HG03571 (cell line): ENCODE measurements around the gene RHEBL1.

Experiments used
- ATAC-seq: cut with Tn5 transposase; IDR thresholded peaks from one replicate; pipeline ENCODE4 v1.9.1; 2021; ENCODE audit not compliant: unreplicated experiment

Gene RHEBL1

GRCh38 chr12:49038291-49038955, 31.4 kb downstream of the RHEBL1 start:
- no peak for ATAC-seq

DNA sequence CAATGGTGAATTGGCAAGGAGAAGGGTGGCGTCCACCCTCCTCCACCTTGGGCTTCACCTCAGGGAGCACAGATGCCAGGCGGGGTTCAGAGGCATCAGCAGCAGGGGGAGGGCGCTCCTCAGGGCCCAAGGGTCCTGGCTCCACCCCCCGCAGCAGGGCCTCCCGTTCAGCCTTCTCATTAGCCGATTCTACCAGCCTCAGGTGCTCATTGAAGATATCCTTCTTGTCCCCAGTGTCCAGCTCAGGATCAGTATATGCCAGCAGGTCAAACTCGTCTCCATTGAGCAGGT, 31.9 kb downstream of the RHEBL1 start:
- no peak for ATAC-seq

DNA sequence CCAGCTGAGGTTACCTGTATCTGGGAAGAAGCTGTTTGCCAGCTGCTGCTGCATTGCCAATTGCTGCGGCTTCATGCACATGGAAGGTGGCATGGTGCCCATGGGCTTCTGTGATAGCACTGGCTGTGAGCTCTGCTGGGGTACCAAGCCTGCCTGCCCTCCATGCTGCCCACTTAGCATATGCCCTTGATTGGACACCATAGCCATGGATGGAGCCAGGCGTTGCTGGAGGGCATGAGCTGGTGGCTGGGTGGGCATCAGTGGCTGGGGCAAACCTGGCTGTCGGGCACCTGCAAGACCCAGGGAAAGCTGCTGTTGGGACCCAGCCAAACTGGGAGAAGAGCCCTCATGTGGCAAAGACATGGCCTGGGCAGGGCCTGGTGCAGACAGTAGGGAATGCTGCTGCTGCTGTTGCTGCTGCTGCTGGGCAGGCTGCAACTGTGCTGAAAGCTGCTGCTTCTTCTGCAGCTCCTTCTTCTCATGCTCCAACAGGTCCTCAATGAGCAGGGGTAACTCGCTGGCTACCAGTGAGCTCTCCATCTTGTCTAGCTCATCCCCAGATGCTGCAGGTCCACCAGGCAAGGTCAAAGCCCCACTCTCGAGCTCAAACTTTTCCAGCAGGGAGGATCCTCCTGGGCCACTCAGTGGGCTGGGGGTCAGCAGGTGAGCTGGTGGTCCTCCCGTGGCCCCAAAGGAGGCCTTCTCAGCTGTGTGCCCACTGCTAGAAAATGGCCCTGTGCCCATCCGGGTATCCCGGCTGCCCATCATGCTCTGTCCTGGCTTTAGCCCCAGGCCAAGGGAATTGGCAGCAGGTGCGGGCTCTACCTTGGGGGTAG, 32.5 kb downstream of the RHEBL1 start:
- no peak for ATAC-seq

DNA sequence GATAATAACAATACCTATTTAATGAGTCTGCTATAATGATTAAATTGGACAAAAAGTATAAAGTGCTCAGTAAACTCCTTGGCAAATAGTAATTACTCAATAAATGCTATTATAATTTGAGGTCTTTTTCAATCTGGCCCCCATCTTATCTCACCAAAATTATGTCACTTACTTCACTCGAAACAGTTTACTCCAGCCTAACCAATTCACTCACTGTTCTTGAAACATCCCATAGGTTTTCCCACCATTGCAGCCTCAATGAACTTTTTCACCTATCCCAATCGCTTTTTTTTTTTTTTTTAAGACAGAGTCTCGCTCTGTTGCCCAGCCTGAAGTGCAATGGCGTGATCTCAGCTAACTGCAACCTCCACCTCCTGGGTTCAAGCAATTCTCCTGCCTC, 33.8 kb downstream of the RHEBL1 start:
- no peak for ATAC-seq

GRCh38 chr12:49034286-49034622, 35.5 kb downstream of the RHEBL1 start:
- no peak for ATAC-seq

DNA sequence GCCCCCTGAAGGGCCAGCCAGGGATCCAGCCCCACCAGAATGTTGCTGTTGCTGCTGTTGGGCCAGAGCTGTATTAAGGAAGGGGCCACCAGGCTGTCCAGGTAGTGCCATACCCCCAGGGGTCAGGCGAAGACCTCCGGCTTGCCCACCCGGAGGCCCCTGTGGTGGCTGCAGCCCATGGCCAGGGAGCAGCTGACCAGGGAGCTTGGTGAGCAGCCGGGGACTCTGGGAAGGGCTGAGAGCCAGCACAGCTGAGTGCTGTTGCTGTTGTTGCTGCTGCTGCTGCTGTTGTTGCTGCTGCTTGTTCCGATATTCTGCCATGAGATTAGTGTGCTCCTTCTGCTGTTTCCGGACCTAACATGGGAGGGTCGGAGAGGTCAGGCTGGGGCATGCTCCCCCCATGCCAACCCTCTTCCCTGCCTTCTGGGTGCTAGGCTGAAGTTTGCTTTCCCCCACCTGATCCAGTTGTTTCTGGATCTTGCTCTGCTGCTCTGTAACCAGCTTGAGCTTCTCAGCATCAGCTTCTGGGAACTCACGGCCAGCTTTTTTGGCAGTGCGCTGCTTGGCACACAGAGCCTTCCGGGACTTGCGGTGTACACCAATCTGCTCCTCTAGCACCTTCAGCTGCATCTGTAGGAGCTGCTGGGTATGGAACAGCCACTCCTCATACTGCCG, 36.0 kb downstream of the RHEBL1 start:
- no peak for ATAC-seq

GRCh38 chr12:49032679-49033447, 36.9 kb downstream of the RHEBL1 start:
- no peak for ATAC-seq

- no peak for ATAC-seq
Observed at GRCh38 chr12:49032276-49032675, 37.5 kb downstream of the RHEBL1 start.

- ATAC-seq: no peak
Observed at GRCh38 chr12:49031573-49032161, 38.1 kb downstream of the RHEBL1 start.

GRCh38 chr12:49030714-49031572, 38.8 kb downstream of the RHEBL1 start:
- ATAC-seq: no peak

GRCh38 chr12:49030119-49030518, 39.7 kb downstream of the RHEBL1 start:
- no peak for ATAC-seq

GRCh38 chr12:49028666-49029275, 41.0 kb downstream of the RHEBL1 start:
- ATAC-seq: no peak

DNA sequence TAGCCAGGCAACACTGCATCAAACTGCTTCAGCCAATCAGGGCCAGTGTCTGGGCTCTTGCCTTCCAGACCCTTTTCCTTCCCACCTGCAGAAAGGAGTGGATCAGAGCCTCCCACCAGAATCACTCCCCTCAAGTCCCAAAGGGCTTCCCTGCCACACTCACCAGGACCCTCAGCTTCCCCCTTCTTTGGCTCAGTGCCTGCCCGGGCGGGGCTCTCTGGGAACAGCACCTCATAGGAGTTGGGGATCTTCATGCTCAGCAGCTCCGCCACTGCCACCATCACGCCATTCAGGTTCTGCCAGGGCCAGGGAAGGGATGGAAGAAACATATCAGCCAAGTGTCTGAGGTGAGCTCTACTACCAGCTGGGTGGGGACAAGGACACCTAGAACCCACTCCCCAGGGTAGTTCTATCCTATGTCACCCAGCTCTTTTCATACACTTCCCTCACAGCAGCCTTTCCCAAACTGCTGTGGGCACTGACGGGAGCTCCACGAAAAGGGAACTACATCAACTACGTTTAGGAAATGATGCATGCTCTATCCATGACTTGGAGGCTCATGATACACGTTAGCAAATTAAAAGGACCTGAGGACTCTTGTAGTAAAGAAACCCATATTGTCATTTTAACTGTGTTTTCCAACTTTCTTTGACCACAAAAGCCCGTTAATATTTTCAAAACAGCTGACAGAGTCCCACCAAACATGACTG, 41.8 kb downstream of the RHEBL1 start:
- no peak for ATAC-seq

- ATAC-seq: no peak
Observed at GRCh38 chr12:49026678-49027480, 42.9 kb downstream of the RHEBL1 start.

GRCh38 chr12:49026101-49026500, 43.7 kb downstream of the RHEBL1 start:
- no peak for ATAC-seq

GRCh38 chr12:49025463-49025862, 44.3 kb downstream of the RHEBL1 start:
- ATAC-seq: no peak

GRCh38 chr12:49024543-49024942, 45.2 kb downstream of the RHEBL1 start:
- ATAC-seq: no peak

DNA sequence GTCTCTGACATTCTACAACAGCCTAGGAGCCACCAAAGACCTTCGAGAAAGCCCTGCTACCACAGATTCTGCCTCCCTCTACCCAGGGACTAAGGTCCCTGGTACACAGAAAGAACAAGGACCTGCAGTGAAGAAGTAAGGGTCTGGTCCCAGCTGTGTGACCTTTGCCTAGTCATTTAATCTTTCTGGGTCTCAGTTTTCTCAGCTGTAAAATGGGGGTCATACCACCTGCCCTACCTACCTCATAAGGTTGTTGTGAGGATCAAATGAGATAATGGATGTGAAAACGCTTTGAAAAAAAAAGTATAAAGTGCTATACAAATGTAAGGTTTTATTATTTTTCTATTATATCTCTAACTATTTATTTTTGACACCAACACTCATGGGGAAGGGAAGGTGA, 46.0 kb downstream of the RHEBL1 start:
- ATAC-seq: no peak
